Measurements from ENCODE around the gene OGA.

DNA sequence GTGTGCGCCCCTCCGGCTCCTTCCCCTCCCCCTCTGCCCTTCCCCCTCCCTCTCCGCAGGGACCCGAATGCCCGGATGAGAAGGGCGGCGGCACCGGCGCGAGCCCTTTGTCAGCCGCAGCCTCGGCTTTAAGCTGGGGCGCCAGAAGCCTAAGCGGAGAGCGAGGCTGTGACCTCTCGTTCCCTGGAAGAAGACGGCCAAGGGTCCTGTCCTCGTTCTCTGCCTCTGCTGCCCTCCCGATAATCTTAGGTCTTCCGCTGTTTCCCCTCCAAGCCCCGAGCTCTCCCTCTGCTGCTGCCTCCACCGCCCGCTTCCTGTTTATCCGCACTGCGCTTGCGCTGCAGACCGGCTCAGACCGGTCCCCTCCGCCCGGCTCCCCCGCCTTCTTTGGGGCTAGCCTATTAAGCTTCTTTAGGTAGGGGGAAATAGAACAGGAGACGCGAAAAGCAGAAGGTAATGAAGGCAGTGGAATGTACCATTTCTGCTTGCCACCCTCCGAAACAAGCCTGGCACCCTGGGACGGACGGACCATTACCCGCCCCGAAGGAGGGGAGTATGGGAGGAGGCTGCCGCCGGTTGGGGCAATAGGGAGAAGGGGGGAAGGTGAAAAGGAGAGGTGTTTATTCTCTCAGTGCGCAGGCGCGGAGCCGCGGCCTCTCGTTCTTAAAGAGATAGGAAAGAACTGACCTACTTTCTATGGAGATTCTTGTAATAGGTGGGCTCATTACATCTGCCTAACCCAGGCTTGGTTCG is at the start of gene OGA:
- TF ChIP-seq, protein P1, sequence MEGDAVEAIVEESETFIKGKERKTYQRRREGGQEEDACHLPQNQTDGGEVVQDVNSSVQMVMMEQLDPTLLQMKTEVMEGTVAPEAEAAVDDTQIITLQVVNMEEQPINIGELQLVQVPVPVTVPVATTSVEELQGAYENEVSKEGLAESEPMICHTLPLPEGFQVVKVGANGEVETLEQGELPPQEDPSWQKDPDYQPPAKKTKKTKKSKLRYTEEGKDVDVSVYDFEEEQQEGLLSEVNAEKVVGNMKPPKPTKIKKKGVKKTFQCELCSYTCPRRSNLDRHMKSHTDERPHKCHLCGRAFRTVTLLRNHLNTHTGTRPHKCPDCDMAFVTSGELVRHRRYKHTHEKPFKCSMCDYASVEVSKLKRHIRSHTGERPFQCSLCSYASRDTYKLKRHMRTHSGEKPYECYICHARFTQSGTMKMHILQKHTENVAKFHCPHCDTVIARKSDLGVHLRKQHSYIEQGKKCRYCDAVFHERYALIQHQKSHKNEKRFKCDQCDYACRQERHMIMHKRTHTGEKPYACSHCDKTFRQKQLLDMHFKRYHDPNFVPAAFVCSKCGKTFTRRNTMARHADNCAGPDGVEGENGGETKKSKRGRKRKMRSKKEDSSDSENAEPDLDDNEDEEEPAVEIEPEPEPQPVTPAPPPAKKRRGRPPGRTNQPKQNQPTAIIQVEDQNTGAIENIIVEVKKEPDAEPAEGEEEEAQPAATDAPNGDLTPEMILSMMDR (IDR thresholded peaks at IDR 0.05), result no peak
- TF ChIP-seq POLR2A (IDR thresholded peaks at IDR 0.05), result peak; percentile 80 to 99
